ENCODE data around the gene ABCB4.

DNA sequence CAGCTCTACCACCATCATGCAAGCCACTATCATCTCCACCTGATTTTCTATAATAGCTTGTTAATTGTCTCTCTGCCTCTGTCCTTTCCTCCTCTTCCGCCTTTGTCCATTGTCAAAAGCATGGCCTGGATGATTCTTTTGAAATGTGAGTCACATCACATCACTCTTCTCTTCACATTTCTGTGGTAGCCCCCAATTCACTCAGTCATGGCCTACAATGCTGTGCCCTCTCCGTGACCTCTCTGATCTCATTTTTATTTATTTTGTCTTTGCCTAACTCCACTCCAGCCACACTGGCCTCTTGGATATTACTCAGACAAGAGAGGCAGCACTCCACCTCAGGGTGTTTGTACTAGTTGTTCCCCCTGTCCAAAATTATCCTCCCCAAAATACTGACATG is 4.9 kb upstream of the ABCB4 start:
- TF ChIP-seq POLR2A (IDR thresholded peaks at IDR 0.05; ENCODE audit: low read length) (no peak), GATA1 (IDR thresholded peaks at IDR 0.05; ENCODE audit: low read depth, low read length) (no peak)
